Caki2 (cell line): ENCODE results near the gene ZNF318. TPM values are rescaled to one million over a fixed set of nuclear protein-coding genes. Genes with fewer than 3 reads are reported as not detected.
"Not testable (repeated sequence)": the region's sequence is repeated elsewhere in the genome, so short reads cannot be mapped to it uniquely, and the experiment has no call there.

Experiments
- DNase-seq: peaks from one replicate; pipeline ENCODE4 v3.0.0-alpha.2; 2015; ENCODE audit warnings: low read depth
- in situ Hi-C: cut with HindIII; loops from 2 replicates; pipeline ENCODE4 v1.10.0; 2016; ENCODE audit warnings: low sequenced_read_pairs, low pct_unique_long_range_greater_than_20kb, mixed read lengths
- total RNA-seq: library from RNA; depleted of rRNA; stranded (reverse); fragments of >200 nt; shearing (Covaris generic); gene quantifications from 2 replicates; pipeline ENCODE4 v1.2.3, GENCODE V29; 2014; ENCODE audit warnings: low replicate concordance

The ZNF318 gene
- total RNA-seq, 1 experiment from 2014 or later: 1.6 TPM

DNA sequence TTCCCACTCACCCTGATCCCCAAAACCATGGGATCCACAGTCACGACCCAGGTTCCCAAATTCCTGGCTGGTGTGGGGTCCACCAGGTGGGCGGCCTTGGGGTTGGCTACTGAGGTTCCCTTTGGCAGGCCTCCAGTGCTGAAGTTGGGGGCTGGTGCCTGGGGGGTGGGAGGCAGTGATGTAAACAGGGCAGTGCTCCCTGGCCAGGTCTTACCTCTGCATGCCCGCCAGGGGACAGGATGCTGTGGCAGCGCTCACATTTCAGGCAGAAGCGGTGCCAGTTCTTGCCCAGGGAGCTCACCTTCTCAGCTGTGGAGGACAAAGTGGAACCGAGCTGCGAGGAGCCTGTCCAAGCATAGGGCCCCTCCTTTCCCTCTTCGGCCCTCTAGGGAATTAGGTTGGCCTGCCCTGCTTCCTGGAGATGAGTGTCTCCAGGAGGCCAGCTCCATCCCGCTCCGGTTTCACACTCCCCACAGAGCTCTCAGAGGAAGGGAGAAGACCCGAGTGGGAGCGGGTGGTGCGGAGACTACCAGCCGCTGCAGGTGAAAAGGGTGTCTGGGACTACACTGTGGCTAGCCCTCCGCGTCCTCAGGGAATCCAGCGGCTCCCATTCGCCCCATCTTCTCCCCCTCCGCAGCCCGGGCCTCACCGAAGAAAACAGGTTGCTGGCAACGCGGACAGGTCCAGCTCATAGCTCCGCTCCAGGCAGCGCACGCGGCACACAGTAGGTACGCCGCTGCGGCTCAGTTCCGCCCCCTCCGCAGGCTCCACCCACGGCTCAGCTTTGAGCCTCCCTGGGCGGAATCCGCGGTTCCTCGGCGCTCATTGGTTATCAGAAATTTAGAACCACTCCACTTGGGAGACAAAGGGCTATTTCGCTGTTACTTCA lies 61.1 kb downstream of the ZNF318 start, which contains the start of gene CRIP3:
Gene CRIP3 (minus strand): TSS at position 726 of the 889 bp plus-strand sequence. CDS start 34 bp downstream, at position 692.
- in situ Hi-C loops: no loop called here
- DNase-seq: no peak

GRCh38 chr6:43307451-43308100 lies 61.9 kb downstream of the ZNF318 start:
- no peak for DNase-seq
- in situ Hi-C loops: no loop called here

GRCh38 chr6:43306086-43306485 lies 63.4 kb downstream of the ZNF318 start:
- in situ Hi-C loops: no loop called here
- no peak for DNase-seq

DNA sequence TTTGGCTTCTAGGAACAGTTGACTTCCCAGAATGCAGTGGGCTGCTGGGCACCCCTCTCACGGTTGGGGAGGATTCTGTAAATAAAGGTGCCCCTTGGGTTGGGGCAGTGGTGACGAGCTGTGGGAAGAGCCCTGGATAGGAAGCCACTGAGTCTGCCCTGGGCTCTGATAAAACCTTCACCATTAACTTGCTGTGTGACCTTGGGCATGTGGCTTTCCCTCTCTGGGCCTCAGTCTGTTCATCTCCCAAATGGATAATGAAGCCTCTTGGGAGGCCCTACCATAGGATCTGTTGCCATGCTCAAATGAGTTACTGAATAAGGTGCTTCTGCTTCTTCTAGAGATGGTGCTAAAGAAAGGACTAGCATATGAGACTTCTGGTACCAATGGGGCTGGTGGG lies 64.6 kb downstream of the ZNF318 start:
- in situ Hi-C loops: no loop called here
- DNase-seq: no peak

DNA sequence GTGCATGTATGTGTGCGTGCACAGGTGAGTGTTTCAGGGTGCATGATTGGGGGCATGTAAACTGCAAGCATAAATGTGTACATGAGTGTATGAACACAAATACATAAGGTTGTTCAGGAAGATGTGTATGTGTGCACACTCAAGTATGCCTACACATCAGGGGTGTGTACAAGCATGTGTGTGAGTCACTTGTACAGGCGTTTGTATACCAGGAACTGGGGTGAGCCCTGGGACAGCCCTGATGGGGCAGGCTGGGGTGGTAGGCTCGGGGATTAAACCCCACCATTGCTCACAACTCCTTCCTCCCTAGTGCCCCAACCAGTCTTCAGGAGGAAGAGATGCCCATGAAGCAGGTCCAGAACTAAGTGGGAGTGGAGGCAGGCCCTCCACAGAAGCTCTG lies 65.1 kb downstream of the ZNF318 start:
- DNase-seq: no peak
- in situ Hi-C loops: no loop called here

DNA sequence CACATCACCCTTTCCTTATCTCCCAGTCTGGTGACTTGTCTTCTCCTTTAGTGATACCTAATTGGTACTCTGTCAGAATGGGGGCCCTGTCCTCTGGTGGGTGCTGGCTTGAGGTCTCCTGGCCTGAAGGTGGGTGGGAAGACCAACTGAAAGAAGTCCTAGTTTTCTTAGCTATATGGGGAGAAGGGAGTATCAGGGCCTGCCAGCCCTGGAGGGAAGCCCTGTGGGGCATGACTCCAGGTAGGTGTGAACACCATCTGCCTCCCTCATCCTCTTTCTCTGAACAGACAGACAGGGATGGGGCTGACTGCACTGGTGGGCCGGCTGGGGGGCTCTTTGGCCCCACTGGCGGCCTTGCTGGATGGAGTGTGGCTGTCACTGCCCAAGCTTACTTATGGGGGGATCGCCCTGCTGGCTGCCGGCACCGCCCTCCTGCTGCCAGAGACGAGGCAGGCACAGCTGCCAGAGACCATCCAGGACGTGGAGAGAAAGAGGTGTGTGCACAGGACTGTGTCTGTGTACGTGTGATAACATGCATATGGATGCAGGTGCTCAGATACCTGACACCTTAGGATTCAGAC lies 65.6 kb downstream of the ZNF318 start:
- in situ Hi-C loops: no loop called here
- DNase-seq: no peak

- in situ Hi-C loops: not testable (repeated sequence)
Measured at GRCh38 chr6:43303006-43303405, 66.4 kb downstream of the ZNF318 start.

GRCh38 chr6:43302126-43302525 lies 67.3 kb downstream of the ZNF318 start:
- in situ Hi-C loops: no loop called here
- DNase-seq: no peak

More at GRCh38 chr6:43303006-43303405, 66.4 kb downstream of the ZNF318 start:
- not testable (repeated sequence) for DNase-seq

- in situ Hi-C loops: no loop called here
Measured at GRCh38 chr6:43301081-43301870, 68.2 kb downstream of the ZNF318 start.

GRCh38 chr6:43299338-43300293 lies 69.8 kb downstream of the ZNF318 start:
- DNase-seq: no peak
- in situ Hi-C loops: no loop called here

More at GRCh38 chr6:43301081-43301870, 68.2 kb downstream of the ZNF318 start:
- DNase-seq: no peak

DNA sequence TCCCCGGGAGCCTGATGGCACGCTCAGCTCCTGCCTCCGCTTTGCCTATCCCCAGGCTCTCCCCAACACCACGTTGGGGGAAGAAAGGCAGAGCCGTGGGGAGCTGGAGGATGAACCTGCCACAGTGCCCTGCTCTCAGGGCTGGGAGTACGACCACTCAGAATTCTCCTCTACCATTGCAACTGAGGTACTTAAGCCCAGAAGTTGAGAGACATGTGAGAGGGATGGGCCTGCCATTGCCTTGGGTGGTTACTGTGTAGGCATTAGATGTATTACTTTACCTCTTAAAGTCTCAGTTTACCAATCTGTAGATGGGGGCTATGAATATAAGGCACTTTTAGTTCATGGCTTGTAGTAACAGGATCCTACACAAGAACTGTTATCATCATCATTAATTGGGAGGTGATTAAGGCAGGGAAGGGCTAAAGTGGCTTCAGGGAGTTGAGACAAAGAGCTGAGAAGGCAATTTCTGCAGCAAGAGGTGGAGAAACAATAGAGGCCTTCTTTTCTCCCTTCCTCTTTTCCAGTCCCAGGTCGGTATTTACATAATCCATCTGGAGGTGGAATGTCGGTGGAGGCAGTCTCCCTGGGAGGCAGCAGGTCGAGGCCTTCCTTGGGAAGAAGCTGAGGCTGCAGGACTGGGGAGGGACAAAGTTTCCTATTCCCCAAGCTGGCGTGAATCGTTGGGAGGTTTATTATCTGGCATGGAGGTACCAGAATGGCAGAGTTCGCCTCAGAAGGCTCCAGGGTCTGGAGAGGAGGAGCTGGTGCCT lies 70.7 kb downstream of the ZNF318 start:
- in situ Hi-C loops: no loop called here

GRCh38 chr6:43297644-43298564 lies 71.5 kb downstream of the ZNF318 start, which contains the start of gene SLC22A7:
SLC22A7 (plus strand) TSS chr6:43298260; CDS start chr6:43298359, 99 bp downstream.
- DNase-seq: no peak
- in situ Hi-C loops: no loop called here

More for the DNA sequence above, 70.7 kb downstream of the ZNF318 start:
- no peak for DNase-seq

GRCh38 chr6:43296780-43297497 lies 72.5 kb downstream of the ZNF318 start:
- in situ Hi-C loops: no loop called here
- DNase-seq: no peak

DNA sequence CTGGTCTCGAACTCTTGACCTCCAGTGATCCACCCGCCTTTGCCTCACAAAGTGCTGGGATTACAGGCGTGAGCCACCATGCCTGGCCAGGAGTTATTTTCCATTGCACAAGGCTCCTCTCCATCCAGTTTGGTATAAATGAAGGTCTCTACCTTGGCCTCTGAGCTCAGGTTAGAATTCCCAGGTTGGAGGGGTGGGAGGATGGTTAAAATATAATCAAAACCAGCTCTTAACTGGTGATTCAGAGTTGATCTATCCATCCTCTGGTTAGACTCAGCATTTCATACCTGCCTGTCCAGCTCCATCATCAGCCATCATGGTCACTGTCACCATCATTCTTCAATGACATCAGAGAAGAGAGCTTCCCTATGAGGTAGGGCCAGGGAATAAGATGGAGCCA lies 74.0 kb downstream of the ZNF318 start:
- DNase-seq: no peak

GRCh38 chr6:43294536-43294935 lies 74.9 kb downstream of the ZNF318 start:
- in situ Hi-C loops: no loop called here
- DNase-seq: no peak

More for the DNA sequence above, 74.0 kb downstream of the ZNF318 start:
- in situ Hi-C loops: no loop called here
